AG20443 (cell line): Measurements from ENCODE around the gene CRIM1.
"Not testable (repeated sequence)": the region's sequence is repeated elsewhere in the genome, so short reads cannot be mapped to it uniquely, and the experiment has no call there.

Source experiments
- DNase-seq: peaks from one replicate; pipeline ENCODE4 v3.0.0; 2012; ENCODE audit warnings: low spot score, mixed read lengths

Gene CRIM1

DNA sequence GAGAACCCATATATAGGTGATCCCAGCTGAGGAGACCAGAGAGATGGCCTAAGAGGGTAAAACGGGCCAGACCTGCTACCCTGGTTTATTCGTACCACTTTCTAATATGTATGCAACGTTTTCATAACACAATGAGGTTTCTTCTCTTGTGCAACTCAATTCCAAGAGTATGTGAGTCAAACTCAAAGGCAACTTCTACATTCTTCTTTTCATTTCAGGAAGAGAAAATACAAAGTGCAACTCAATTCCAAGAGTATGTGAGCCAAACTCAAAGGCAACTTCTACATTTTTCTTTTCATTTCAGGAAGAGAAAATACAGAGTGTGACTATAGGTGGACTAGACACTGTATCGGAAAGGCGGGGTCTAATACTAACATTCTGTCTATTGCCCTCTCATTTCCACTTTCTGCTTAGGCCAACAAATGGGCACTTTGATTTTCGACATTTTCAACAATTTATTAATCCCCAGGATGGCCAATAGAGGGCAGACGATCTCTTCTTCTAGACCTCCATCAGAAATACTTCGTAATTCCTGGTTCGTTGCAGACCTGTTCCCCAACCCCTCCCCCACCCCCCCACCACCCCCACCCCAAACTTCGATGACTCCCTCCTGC lies 3.7 kb upstream of the CRIM1 start:
- no peak for DNase-seq

DNA sequence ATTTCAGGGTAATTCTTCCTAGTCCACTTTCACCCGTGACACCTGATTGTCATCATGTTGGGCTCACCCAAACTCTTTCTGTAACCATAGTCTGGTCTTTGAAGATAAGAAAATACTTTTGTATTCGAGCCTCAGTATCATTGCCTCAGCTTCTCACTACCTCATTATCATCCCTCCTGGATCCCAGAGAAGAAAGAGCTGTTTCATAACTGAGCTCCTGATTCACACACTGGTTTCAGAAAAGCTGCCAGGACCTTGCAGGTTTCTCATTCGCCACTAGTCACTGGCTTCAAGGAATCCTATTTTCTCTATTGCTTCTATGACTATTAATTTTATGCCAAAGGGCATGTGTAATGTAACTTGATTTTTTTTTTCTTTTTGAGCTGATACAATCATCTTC lies 2.9 kb upstream of the CRIM1 start:
- DNase-seq, result peak; percentile 41

DNA sequence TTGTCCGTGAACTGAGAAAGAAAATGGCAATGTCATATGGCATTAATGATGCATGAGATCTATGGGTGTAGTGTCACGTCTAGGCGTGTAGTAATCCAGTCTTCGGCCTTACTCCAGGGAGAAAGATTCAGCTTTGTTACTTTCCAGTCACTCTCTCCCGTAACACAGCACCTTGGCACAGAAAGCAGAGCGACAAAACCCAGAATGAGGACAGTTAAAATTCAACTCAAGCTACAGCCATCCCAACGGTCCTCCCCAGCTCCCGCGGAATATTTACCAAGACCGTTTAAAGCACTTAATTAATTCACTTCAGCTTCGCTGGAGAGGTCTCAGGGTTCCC lies 797 bp upstream of the CRIM1 start:
- no peak for DNase-seq

DNA sequence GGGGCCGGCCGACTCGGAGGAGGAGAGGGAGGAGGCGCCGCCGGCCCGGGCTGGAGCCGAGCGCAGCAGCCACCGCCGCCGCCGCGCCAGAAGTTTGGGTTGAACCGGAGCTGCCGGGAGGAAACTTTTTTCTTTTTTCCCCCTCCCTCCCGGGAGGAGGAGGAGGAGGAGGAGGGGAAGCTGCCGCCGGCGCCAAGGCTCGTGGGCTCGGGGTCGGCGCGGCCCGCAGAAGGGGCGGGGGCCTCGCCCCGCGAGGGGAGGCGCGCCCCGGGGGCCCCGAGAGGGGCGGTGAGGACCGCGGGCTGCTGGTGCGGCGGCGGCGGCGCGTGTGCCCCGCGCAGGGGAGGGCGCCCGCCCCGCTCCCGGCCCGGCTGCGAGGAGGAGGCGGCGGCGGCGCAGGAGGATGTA lies 316 bp downstream of the CRIM1 start:
- DNase-seq, result no peak

DNA sequence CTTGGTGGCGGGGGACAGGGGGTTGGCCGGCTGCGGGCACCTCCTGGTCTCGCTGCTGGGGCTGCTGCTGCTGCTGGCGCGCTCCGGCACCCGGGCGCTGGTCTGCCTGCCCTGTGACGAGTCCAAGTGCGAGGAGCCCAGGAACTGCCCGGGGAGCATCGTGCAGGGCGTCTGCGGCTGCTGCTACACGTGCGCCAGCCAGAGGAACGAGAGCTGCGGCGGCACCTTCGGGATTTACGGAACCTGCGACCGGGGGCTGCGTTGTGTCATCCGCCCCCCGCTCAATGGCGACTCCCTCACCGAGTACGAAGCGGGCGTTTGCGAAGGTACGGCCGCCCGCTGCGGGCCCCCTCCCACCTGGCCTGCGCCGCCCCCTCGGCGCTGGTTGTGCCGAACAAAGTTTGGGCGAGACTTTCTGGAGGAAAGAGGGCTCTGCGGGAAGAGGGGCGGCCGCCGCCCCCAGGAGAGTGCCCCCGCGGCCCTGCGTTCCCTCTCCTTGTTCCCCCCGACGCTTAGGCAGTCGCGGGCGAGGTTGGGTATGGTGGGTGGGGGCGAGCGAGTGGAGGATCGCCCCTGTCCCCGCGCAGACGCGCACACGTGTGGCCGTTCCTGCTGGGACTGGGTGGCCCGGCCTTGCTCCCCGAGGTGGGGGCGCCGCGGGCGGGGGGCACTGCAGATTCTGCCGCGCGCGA lies 866 bp downstream of the CRIM1 start:
- DNase-seq, result no peak

DNA sequence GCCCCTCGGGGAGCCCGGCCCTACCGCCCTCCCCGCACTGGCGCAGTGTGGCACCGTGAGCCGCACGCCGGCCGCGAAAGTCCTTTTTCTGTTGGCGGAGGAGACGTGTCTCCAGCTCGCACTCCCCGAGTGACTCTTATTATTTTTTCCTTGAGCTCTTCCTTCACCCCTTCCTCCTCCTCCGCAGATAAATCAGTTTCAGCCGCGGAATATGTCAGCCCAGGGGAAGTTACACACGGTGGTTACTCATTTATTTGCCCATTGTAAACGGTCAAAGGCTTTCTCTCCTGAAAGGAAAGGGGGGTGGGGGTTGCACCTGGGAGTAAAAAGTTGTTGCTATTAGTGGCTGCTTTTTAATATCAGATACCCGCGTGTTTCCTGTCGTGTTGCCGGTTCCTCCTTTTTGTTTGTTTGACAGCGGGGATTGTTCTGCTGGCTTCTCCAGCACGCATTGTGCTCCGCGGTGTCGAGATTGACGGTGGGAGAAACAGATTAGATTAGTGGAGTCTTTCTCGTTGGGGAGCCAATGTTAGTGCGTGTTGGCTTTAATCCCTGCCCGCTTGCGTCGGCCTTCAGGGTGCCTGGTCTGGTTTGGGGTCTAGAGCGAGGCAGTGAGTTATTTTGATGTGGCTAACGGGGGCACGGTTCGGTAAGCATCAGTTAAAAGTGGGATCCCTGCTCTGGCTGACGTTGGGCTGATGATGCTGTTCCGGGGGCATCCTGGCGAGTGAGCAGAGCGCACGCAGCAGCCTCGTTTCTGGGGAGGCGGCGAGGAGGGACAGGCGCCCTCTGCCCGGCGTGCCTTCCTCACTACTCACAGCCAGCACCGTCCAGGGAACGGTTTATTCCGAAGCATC lies 1.6 kb downstream of the CRIM1 start:
- DNase-seq, result peak; percentile 54

DNA sequence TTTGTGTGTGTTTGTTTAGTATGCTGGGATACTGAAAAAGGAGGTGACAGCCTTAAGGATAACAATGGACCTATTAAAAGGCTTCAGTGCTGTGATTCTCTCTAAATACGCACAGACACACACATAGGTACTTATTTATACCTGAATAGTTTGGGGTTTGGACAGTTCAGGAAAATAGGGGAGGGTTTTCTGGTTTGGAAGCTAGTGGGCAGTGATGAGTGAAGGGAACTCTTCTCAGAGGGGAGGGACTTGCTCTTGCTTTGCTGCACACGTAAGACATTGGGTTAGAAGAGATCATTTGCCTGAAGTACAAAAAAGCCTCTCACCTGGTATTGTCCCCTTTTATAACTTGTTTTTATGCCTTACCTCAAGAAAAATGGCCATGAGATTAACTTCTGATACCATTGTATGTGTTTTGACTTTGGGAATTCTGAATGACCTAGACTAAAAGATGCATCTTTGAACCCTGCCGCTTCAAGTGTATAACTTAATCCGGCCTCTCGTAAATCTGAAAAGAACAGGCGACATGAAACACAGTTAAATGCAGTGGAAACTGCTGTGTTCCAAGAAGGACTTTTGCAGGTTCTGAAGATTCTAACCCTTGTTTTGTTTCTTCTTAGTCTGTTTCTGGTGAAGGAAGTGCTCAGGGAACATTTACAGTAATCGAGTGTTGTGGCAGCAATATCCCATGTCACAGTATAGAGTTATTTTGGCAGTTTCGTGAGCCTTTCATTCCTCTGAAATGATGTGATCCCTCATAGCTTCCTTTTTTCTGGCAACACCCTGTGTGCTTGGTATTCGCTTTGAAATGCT lies 2.5 kb downstream of the CRIM1 start:
- peak; percentile 39 for DNase-seq

DNA sequence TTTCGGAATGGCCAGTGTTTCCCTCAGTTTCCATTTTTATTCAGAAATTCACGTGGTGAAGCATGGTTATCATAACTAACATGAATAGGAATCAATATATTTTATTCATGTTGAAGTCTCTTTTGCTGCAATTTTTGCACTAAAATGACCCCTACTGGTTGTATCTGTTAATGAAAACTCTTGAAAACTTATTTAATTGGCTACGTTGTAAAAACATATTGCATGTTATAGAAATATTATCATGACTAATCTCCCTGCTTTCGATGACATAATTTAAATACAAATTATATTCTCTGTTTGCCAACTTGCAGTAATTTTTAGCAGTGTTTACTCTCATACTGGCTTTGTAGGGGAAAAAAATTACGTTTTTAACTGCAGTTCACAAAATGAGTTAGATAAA lies 3.5 kb downstream of the CRIM1 start:
- DNase-seq, result no peak

DNA sequence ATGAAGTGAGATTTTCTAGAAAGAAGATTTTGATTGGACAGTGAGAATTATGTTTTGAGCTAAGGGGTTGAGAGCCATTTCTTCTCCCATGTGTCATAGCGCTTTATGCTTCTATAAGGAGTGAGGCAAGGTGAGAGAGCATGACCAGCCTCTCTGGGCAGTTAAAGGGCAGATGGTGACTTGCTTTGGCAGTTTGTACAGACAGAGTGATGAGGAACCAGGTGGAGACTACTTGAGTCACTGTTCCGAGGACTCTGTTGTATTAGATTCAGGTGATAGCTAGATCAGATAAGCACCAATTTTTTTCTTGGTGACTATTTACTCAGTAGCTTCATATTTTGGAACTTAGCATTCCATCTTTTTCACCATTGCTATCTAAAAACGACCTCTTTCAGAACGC lies 4.5 kb downstream of the CRIM1 start:
- DNase-seq, result no peak

DNA sequence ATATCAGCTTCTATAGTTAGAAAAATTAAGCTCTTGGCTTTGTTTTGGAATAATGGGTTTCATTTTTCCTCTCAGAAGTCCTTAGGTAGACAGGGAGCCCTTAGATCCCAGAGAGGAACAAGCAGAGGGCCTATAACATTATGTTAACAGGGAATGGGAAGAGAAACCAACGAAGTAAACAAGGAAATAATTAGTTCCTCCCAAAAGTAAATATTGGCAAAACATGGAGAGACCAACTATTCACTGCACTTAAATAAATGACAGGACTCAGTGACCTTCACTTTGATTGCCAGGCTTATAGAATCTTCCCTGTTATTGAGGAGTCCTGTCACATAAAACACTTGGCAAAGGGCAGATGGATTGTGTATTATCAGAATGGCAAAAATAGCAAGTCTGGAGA lies 5.3 kb downstream of the CRIM1 start:
- DNase-seq, result no peak

DNA sequence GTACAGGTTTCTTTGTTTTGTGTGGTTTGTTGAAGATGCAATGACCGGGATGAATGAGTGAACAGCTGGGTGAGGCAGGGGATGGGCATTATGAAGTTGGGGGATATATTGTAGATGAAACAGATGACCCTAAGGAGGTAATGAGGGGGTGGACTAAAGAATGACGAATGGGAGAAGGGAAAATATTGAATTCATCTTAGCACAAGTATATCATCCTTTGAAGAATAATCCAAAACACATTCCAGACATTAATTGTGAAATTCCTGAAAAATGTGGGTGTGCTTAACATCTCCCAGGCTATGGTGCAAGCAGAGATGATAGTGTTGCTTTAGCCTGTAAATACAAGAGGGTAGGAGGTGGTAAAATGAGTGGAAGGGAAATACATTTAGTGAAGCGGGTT lies 5.8 kb downstream of the CRIM1 start:
- peak; percentile 37 for DNase-seq

DNA sequence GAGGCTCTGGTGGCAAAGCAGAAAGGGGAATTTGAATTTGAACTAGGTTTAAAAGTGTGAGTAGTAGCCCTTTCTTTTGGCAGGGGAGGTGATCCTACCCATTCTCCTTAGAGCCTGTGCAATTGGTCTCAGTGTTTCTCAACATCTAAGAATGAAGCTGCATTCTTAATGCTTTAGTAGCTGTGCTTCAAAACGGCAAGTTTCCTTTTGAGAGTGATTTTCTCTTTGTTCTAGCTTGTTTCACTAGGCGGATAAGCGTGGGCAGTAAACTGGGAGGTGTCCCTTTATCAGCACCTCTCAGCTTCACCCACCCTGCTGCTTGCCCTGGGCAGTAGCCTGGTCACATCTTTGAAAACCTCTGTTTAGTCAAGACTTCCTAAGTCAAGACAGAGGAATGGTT lies 6.7 kb downstream of the CRIM1 start:
- DNase-seq, result peak; percentile 61

DNA sequence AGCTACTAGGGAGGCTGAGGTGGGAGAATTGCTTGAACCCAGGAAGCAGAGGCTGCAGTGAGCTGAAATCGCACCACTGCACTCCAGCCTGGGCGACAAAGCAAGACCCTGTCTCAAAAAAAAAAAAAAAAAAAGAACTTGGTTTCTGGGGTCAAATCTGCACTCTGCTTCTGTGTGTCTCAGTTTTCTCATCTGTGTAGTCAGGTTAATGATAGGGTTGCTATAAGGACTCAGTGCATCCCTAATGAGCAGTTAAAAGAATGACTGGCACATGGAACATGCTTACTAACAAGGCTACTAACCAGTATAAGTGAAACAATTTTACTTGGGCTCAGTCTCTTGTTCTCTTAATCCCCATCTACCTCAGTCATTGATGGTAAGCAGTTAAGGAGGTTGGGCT lies 7.5 kb downstream of the CRIM1 start:
- DNase-seq, result not testable (repeated sequence)

DNA sequence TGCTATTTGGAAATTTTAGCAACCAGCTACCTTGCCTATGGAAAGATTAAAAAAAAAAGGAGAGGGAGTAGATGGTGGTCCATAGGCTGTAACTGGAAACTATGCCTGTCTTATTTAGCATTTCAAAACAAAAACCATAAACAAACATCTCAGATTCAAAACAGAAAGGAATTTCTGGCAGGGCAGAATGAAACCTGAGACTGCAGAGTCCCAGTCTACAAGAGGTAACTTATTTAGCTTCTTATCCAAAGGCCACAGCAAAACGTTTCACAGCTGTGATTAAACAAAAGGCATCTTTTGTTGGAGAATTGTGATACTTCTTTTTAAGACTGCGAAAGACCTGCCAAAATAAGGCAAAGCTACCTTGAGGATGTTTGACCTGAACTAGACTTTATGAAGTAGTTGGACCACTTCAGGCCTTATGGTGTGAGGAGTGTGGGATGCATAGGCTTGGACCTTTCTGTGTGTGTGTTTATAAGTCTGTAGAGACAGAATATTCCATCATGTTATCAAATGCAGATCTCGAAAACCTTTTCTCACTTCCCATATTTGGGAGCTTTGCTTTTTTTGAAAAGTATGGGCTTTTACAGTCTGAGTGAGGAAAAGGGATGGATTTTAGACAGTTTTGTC lies 11.0 kb downstream of the CRIM1 start:
- DNase-seq, result no peak

DNA sequence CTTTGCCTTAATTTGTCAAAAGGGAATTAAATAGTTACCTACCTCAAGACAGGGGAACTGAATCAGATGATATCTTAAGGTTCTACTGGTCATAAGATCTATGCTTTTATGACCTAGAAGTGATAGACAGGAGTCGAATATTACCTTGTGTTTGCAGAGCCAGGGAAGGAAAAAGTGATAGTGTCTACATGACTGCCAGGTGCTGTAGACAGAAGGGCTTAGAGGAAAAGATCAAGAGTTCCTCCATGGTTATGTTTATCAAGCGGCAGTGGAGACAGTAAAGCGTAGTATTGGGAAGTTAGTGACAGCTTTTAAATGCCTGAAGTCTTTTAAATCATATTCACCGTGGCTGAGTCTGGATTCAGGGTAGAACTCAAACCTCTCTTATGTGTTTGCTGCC lies 11.9 kb downstream of the CRIM1 start:
- no peak for DNase-seq

DNA sequence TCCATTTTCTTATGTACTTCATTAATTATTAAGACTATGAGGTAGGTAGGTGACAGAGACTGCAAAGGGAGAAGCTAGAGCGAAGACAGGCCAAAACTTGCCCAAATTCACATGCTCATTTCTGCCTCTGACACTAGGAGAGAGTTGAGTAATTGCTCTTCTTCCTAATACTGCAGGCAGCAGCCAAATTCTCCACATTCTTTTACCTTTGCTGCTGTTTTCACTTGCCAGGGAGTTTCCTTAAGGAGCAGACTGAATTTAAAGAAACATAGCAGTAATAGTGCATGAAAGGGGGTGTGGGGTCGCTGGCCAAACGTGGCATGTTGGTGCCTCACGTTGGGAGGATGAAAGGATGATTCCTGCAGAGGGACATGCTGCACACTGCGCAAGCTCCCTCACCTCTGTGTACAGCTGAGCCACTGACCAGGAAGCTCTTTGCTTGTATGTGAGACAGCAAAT lies 12.3 kb downstream of the CRIM1 start:
- DNase-seq, result no peak

DNA sequence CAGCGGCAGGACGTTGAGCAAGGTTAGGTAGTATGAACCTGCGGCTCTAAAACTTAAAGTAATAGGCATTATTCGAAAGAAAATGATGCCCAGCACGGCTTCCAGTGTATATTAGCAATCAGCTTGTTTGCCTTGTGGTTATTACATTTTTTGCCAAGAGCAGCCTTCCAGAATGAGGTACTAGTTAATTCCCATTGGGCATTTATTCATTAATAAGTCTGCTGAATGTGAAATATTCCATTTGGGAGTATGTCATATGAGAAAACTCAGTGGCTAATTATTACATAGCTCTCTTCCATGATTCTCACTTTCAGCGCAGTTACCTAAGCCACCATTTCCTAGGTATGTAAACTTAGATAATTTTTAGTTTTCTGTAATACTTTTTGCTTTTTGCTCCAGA lies 12.9 kb downstream of the CRIM1 start:
- no peak for DNase-seq

DNA sequence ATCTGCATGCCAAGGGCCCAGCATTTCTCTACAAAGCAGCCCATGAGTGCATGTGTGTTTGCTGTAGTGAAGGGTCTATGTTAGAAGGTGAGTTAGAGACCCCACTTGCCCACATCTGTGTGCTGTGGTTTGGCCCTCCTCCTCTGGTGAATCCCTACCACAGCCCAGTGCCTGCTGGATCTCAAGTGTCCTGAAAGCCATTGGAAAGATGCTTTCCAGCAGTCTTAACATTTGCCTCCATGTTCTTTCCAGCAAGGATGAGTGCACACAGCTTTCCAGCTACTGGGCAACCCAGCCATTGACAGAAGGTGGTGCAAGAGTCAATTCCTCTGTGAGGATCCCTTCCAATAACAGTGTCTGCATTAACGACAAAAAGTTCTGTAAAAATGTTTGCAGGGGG lies 13.6 kb downstream of the CRIM1 start:
- no peak for DNase-seq

DNA sequence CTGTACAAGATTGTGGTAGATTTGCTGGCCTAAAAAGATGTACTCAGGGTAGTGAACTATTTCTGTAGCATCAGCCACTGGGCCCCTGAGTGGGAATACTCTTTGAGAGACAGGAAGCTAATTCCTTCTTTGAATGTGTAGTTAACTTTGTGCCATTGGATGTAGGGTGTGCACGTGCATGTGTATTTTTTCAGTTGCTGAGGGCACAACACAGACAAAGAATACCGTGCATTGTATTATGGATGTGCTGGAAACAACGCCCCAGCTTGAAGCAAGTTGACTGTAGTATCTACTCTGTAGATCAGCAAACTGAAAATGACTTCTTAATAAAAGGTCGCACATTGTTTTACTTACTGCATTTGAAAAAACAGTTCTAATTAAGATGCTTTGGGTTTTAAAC lies 14.1 kb downstream of the CRIM1 start:
- DNase-seq, result no peak

DNA sequence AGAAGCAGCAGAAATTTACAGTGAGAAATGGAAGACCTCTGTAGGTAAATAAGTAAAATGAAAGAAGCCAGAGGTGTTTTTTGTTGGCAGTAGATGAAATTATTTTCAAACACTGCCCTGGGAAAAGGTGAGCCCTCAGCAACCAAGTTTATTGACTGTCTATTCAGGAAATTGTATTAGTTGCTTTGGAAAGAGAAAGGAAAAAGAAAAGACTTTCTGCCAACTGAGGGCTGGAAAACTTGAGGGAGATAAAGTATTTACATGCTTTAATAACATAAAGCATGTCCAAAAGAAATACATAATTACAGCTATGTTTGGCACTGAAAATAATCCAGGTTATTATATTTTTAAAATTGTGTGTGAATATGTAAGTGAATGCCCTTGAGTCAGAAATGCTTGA lies 14.7 kb downstream of the CRIM1 start:
- no peak for DNase-seq

DNA sequence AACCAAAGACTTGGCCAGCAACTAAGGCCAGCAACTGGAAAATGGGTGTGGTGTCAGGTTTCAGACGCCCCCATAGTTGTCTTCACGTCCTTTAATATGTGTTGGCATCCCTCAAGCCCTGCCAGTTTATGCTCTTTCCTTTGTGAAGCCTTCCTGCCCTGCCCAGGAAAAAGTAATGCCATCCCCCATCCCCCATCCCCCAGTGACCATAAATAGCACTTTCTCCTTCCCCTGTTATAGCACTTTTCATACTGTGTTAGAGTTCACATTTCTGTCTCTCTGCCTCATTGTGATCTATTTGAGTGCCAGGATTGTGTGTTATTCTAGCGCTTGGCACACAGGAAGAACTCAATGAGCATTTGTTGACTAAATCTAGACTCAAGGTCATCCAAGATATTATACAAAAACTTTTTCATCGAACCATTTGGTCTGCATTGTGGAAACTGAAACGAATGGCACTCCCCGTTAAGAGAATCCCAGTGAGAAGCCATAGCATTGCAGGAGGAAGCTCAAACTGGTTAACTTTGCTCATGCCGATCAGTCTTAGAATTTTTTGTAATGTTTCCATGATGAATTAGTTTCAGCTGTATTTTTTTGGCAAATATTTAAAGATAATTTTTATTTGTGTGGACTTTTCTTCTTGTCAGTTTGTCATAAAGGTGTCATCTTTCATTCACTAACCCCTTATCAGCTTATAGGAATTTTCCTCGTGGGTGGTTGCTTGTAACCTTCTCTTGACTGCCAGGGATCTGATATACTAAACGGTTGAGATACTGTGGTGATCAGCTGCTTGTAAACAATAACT lies 15.7 kb downstream of the CRIM1 start:
- no peak for DNase-seq
